H9 (cell line): ENCODE measurements around the gene ZNF526. TPM values are rescaled to one million over a fixed set of nuclear protein-coding genes. Genes with fewer than 3 reads are reported as not detected.

Experiments
- DNase-seq: peaks from one replicate; pipeline ENCODE4 v3.0.0-alpha.2; 2017
- H2AFZ ChIP-seq: one replicate; pipeline ENCODE4 v1.6.1; 2013; ENCODE audit warnings: mild to moderate bottlenecking, low read length, control low read depth, moderate library complexity
- H2AK5ac ChIP-seq: 2 replicates; pipeline ENCODE4 v1.6.1; 2013; ENCODE audit warnings: low read length, control low read depth, mixed read lengths; ENCODE audit not compliant: insufficient read length
- H2BK120ac ChIP-seq: one replicate; pipeline ENCODE4 v1.6.1; 2013; ENCODE audit warnings: low read depth, mild to moderate bottlenecking, low read length, control low read depth, inconsistent platforms; ENCODE audit not compliant: poor library complexity, severe bottlenecking
- H2BK12ac ChIP-seq: 2 replicates; pipeline ENCODE4 v1.6.1; 2013; ENCODE audit warnings: low read length, control low read depth, mixed read lengths, low read depth; ENCODE audit not compliant: insufficient read length
- H2BK15ac ChIP-seq: 2 replicates; pipeline ENCODE4 v1.6.1; 2013; ENCODE audit warnings: low read depth, low read length, control low read depth
- H2BK20ac ChIP-seq: one replicate; pipeline ENCODE4 v1.6.1; 2013; ENCODE audit warnings: low read depth, mild to moderate bottlenecking, low read length, control low read depth, inconsistent platforms; ENCODE audit not compliant: poor library complexity, severe bottlenecking
- H2BK5ac ChIP-seq: 2 replicates; pipeline ENCODE4 v1.6.1; 2013; ENCODE audit warnings: low read length, control low read depth, mixed read lengths; ENCODE audit not compliant: insufficient read length
- H3K14ac ChIP-seq: 2 replicates; pipeline ENCODE4 v1.6.1; 2013; ENCODE audit warnings: low read length, control low read depth; ENCODE audit not compliant: insufficient read depth
- H3K18ac ChIP-seq: 2 replicates; pipeline ENCODE4 v1.6.1; 2013; ENCODE audit warnings: low read depth, mild to moderate bottlenecking, mixed read lengths, low read length, control low read depth; ENCODE audit not compliant: insufficient read length
- H3K23ac ChIP-seq: 2 replicates; pipeline ENCODE4 v1.6.1; 2013; ENCODE audit warnings: low read length, control low read depth, mixed read lengths, low read depth; ENCODE audit not compliant: insufficient read length
- H3K23me2 ChIP-seq: 2 replicates; pipeline ENCODE4 v1.6.1; 2013; ENCODE audit warnings: low read depth, mild to moderate bottlenecking, mixed read lengths, low read length, control low read depth; ENCODE audit not compliant: insufficient read length, poor library complexity, severe bottlenecking
- H3K27ac ChIP-seq: 2 replicates; pipeline ENCODE4 v1.5.1; 2013; ENCODE audit warnings: low read length, control low read depth, mixed read lengths, low read depth; ENCODE audit not compliant: insufficient read length
- H3K27me3 ChIP-seq: 2 replicates; pipeline ENCODE4 v1.6.1; 2013; ENCODE audit warnings: low read length, control low read depth, inconsistent platforms; ENCODE audit not compliant: insufficient read depth
- H3K4ac ChIP-seq: 2 replicates; pipeline ENCODE4 v1.6.1; 2013; ENCODE audit warnings: low read depth, mild to moderate bottlenecking, control low read depth, inconsistent platforms, low read length, moderate library complexity
- H3K4me1 ChIP-seq: 2 replicates; pipeline ENCODE4 v1.6.1; 2013; ENCODE audit warnings: low read length, control low read depth, inconsistent platforms; ENCODE audit not compliant: insufficient read depth
- H3K4me2 ChIP-seq: 2 replicates; pipeline ENCODE4 v1.6.1; 2013; ENCODE audit warnings: low read length, control low read depth, mixed read lengths; ENCODE audit not compliant: insufficient read length, insufficient read depth
- H3K56ac ChIP-seq: 2 replicates; pipeline ENCODE4 v1.6.1; 2013; ENCODE audit warnings: low read depth, mild to moderate bottlenecking, mixed read lengths, low read length, control low read depth; ENCODE audit not compliant: insufficient read length
- H3K79me1 ChIP-seq: 2 replicates; pipeline ENCODE4 v1.6.1; 2013; ENCODE audit warnings: low read depth, mild to moderate bottlenecking, moderate library complexity, low read length, control low read depth, inconsistent platforms; ENCODE audit not compliant: insufficient read depth, poor library complexity, severe bottlenecking
- H3K79me2 ChIP-seq: 2 replicates; pipeline ENCODE4 v1.6.1; 2013; ENCODE audit warnings: low read length, control low read depth, inconsistent platforms; ENCODE audit not compliant: insufficient read depth
- H3K9ac ChIP-seq: 2 replicates; pipeline ENCODE4 v1.6.1; 2013; ENCODE audit warnings: low read length, control low read depth, mixed read lengths; ENCODE audit not compliant: insufficient read length; ENCODE audit errors: extremely low read depth
- H3K9me3 ChIP-seq: one replicate; pipeline ENCODE4 v1.6.1; 2013; ENCODE audit warnings: low read depth, low read length, inconsistent platforms; ENCODE audit not compliant: control insufficient read depth
- H3T11ph ChIP-seq: one replicate; pipeline ENCODE4 v1.6.1; 2013; ENCODE audit warnings: mild to moderate bottlenecking, low read length, control low read depth, inconsistent platforms
- H4K20me1 ChIP-seq: one replicate; pipeline ENCODE4 v1.6.1; 2013; ENCODE audit not compliant: control insufficient read depth, insufficient read length, insufficient read depth
- H4K5ac ChIP-seq: 2 replicates; pipeline ENCODE4 v1.6.1; 2013; ENCODE audit warnings: low read depth, mild to moderate bottlenecking, mixed read lengths, low read length, control low read depth; ENCODE audit not compliant: insufficient read length
- H4K8ac ChIP-seq: replicated peaks from 2 replicates; pipeline ENCODE4 v1.6.1; 2013; ENCODE audit warnings: low read length, control low read depth, mixed read lengths, low read depth; ENCODE audit not compliant: insufficient read length
- H4K91ac ChIP-seq: 2 replicates; pipeline ENCODE4 v1.6.1; 2013; ENCODE audit warnings: low read depth, mild to moderate bottlenecking, moderate library complexity, mixed read lengths, low read length, control low read depth; ENCODE audit not compliant: insufficient read length
- H3K27ac Mint-ChIP-seq, 3 experiments: 2 replicates in 2 of 3; 3 replicates in 1 of 3; pipeline ENCODE4 v1.8.0; 2020 to 2021; ENCODE audit warnings: mixed read lengths in 3 of 3, mild to moderate bottlenecking in 1 of 3, moderate library complexity in 1 of 3
- H3K27me3 Mint-ChIP-seq: 2 replicates; pipeline ENCODE4 v1.8.0; 2021; ENCODE audit warnings: low read depth, mild to moderate bottlenecking, moderate library complexity, mixed read lengths
- H3K36me3 Mint-ChIP-seq, 3 experiments: 2 replicates in 2 of 3; 3 replicates in 1 of 3; pipeline ENCODE4 v1.8.0; 2020 to 2021; ENCODE audit warnings: low read depth in 3 of 3, mixed read lengths in 3 of 3; ENCODE audit not compliant: insufficient read depth in 1 of 3
- H3K4me1 Mint-ChIP-seq, 2 experiments: 2 replicates each; pipeline ENCODE4 v1.8.0; 2020; ENCODE audit warnings: mixed read lengths in 2 of 2
- H3K4me3 Mint-ChIP-seq, 2 experiments: 2 replicates in 1 of 2; 3 replicates in 1 of 2; pipeline ENCODE4 v1.8.0; 2020 to 2021; ENCODE audit warnings: mild to moderate bottlenecking in 2 of 2, mixed read lengths in 2 of 2, moderate library complexity in 1 of 2
- H3K9me3 Mint-ChIP-seq, 2 experiments: 2 replicates in 1 of 2; 3 replicates in 1 of 2; pipeline ENCODE4 v1.8.0; 2020; ENCODE audit warnings: mild to moderate bottlenecking in 2 of 2, mixed read lengths in 2 of 2, moderate library complexity in 1 of 2
- CTCF ChIP-seq: fragments of 200-600 bp; sonication (generic); conservative IDR thresholded peaks from 3 replicates; pipeline ENCODE4 v1.8.0; 2021; ENCODE audit warnings: antibody characterized with exemption, mild to moderate bottlenecking
- WGBS: extraction: QIAGEN DNeasy Blood & Tissue Kit; methylation state at CpG from one replicate; pipeline ENCODE4 v1.1.7; 2013; ENCODE audit warnings: missing lambda C conversion rate, low lambda C conversion rate, mixed read lengths; ENCODE audit not compliant: insufficient read length; ENCODE audit errors: extremely low coverage; 5-methylcytosine and 5-hydroxymethylcytosine counted together
- total RNA-seq: library from RNA; stranded (reverse); gene quantifications from 2 replicates; pipeline ENCODE4 v1.2.1, GENCODE V29; 2021

The ZNF526 gene
- total RNA-seq, 1 experiment from 2014 or later, result 20.5 TPM

GRCh38 chr19:42193294-42193693, 26.8 kb upstream of the ZNF526 start:
- no peak overlapping the region for H3K27ac Mint-ChIP-seq
- Histone ChIP-seq H3K4ac (no peak overlapping the region), H4K5ac (no peak overlapping the region), H3K27ac (no peak overlapping the region), H3K56ac (no peak overlapping the region), H3K23ac (no peak overlapping the region), H2AFZ (no peak overlapping the region), H2BK5ac (no peak overlapping the region), H3K9ac (no peak overlapping the region), H3K23me2 (no peaks in the 10 kb centered on the region), H3K18ac (no peak overlapping the region), H2BK120ac (no peak overlapping the region), H4K8ac (no peak overlapping the region), H3K79me1 (no peaks in the 10 kb centered on the region), H3K79me2 (no peaks in the 10 kb centered on the region), H3K14ac (no peak overlapping the region), H2BK20ac (no peak overlapping the region), H3T11ph (no peak overlapping the region), H4K20me1 (no peaks in the 10 kb centered on the region), H2BK12ac (no peak overlapping the region), H3K9me3 (no peaks in the 10 kb centered on the region), H3K27me3 (no peaks in the 10 kb centered on the region), H2AK5ac (no peak overlapping the region), H3K4me2 (no peak overlapping the region), H3K4me1 (peaks cover 4% of the 10 kb centered on the region; the same call in 1 of the 2 replicates), H2BK15ac (no peak overlapping the region), H4K91ac (no peak overlapping the region)
- DNase-seq, result no peak
- peaks cover 6 to 8% of the 10 kb centered on the region in 2 experiments; a peak in 4 of 5 replicates for H3K9me3 Mint-ChIP-seq
- no peak for TF ChIP-seq CTCF
- WGBS, result no CpG with 5 or more reads among the region's 1 CpG
- peaks cover 32% of the 10 kb centered on the region for H3K27me3 Mint-ChIP-seq
- H3K4me3 Mint-ChIP-seq, result no peak overlapping the region; a peak in 1 of 5 replicates
- peaks cover 11 to 19% of the 10 kb centered on the region in 2 experiments for H3K4me1 Mint-ChIP-seq
- H3K36me3 Mint-ChIP-seq, result peaks cover 14 to 28% (median 27%) of the 10 kb centered on the region in 3 experiments
